HG03460 (cell line): ENCODE measurements around the gene CGNL1.

Source experiments
- ATAC-seq: cut with Tn5 transposase; IDR thresholded peaks from one replicate; pipeline ENCODE4 v1.9.1; 2021; ENCODE audit not compliant: unreplicated experiment

Gene CGNL1

GRCh38 chr15:57563416-57563815, 187.1 kb downstream of the CGNL1 start:
- no peak for ATAC-seq

DNA sequence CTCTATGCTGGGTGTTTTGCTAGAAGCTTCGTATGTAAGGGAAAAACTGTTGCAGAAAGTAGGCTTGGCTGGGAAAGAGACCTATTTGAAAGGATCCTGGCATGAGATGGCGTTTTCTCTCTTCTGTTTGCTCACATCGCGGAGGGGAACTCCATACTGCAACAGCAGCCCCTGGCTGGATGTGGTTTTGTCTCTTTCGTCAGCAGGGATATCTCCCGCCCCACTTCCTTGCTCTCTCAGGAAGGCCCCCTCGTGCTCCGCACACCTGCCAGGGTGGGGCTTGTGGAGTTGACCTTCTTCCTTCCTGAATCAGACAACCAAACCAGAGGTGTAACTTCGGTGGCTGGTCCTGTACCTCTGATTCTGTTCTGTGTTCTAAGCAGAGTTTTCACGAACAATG, 189.0 kb downstream of the CGNL1 start:
- ATAC-seq: no peak

- no peak for ATAC-seq
Measured at GRCh38 chr15:57566834-57567233, 190.5 kb downstream of the CGNL1 start.

DNA sequence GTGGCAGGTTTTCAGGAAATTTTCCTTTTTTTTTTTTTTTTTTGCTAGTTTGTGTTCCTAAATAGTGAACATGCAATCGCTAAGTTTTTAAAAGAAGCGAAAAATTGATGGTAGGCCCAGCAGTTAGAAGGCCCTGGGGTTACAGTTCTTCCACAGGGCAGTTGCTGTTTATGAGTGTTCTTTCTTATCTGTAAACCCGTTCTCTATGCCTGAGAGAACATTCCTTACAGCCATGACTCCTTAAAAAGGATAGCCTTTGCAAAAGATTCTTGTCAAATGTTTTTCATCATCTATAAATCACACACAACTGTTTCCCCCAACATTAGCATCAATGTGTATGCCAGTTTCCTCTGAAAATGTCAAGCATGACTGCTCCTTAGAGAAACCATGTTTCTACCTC, 191.6 kb downstream of the CGNL1 start:
- no peak for ATAC-seq

DNA sequence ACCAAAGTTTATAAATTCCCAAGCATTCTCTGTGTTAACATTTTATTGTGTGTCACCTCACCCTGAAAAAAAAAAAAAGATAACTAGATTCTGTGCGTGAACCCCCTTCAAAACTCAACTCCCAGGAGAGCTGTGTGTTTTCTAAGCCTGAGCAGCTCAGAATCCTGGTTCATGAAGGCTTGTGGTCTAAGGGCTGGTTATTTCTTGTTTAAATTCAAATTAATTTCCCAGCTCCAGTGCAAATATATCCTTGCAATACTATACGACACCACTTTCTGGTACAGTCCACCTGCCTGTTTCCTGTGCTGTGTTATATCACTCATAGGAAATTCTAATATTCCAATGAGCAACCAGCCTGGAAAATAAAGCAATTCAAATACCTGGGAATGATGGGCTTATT, 192.0 kb downstream of the CGNL1 start:
- ATAC-seq: no peak

DNA sequence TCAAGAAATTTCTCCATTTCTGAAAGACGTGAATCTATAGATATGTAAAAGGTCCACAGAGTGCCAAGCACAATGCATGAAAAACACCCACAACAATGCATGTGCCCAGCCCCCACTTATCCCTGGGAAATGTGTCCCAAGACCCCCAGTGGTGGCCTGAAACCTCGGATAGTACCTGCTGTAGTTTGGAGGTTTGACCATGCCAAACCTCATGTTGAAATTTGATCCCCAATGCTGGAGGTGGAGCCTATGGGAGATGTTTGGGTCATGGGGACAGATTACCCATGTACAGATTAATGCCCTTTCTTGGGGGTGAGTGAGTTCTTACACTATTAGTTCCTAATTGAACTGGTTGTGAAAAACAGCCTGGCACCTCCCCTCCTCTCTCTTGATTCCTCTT, 194.0 kb downstream of the CGNL1 start:
- no peak for ATAC-seq

DNA sequence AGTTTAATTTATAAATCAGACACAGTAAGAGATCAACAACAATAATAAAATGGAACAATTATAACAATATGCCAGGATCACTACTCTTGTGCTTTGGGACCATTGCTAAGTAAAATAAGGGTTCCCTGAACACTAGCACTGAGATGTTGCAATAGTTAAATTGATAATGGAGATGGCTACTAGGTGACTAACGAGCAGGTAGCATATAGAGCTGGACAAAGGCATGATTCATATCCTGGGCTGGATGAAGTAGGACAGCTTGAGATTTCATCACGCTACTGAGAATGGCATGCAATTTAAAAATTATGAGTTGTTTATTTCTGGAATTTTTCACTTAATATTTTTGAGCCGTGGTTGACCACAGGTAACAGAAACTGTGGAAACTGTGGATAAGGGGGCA, 194.7 kb downstream of the CGNL1 start:
- ATAC-seq: no peak

- ATAC-seq: no peak
Measured at GRCh38 chr15:57571725-57572124, 195.4 kb downstream of the CGNL1 start.

GRCh38 chr15:57572468-57572867, 196.2 kb downstream of the CGNL1 start:
- no peak for ATAC-seq

DNA sequence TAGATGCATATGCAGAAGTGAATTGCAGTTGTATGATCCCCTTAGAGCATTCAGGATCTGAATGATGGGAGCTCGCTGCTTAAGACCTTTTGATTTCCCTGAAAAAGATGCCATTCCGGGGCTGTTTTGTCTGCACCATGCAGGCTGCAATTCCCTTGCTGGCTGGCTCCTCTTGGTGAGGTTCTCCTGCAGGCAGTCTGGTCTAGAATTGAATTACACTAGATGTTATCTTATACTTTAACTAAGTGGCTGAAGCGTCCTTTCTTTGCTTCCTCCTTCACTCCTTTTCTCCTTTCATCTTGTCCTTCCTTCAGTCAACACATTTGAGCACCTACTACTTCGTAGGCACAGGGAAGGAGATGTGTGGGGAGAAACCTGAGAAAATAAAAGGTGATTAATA, 196.8 kb downstream of the CGNL1 start:
- ATAC-seq: no peak

DNA sequence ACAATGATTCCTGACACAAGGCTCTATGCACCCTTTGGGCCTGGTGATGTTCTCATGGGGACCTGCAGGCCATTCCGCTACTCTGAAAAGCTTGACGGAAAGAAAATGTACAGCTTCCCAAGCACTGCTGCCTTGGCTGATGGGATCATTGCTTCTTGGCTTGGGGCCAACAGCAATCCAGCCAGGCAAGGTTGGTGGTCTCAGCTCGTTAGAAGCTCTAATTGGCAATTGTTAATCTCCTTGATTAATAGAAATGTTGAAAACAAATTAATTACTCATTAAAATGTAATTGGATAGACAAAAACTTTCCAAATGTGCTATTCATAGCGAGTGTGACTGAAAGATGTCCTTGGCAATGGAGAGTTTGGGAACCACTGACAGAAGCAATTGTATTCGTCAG, 199.1 kb downstream of the CGNL1 start:
- no peak for ATAC-seq

GRCh38 chr15:57578288-57578900, 202.1 kb downstream of the CGNL1 start:
- ATAC-seq: no peak

DNA sequence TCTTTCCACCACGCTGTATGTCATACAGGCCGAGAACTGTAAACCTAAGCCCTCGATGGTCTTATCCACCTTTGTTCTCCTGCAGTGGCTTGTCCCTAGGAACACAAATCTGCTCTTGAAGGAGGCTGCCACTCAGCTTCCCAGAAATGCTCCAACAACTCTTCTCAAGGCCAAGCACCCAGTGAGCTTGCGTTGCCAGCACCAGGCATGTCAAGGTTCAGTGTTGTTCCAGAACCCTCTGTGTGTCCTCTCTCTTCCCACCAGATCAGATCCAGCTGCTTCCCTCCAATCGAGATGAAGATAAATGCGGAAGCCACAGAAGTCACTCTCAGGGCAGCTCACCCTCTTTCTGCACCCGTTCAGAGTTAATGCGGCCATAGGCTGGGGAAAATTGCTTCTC, 204.1 kb downstream of the CGNL1 start:
- no peak for ATAC-seq

- no peak for ATAC-seq
Measured at GRCh38 chr15:57580866-57581265, 204.6 kb downstream of the CGNL1 start.

DNA sequence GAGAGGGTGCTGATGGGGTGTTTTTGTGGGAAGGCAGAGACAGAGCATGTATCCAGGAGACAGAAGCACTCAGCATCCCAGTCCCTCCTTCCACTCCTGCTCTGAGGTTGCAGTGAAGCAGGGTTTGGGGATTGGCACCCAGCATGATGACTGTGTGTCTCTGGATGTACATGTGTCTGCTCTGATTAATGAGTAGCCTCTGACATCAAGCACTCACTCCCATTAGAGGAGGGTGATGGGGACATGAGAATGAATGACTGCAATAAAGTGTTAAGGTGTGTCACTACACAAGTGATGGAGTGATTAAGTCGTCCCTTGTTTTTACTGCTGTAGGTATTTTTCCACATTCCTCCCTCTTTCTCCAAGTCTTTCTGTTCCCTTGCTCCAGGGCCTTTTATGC, 205.8 kb downstream of the CGNL1 start:
- no peak for ATAC-seq

- no peak for ATAC-seq
Measured at GRCh38 chr15:57583282-57583681, 207.0 kb downstream of the CGNL1 start.

DNA sequence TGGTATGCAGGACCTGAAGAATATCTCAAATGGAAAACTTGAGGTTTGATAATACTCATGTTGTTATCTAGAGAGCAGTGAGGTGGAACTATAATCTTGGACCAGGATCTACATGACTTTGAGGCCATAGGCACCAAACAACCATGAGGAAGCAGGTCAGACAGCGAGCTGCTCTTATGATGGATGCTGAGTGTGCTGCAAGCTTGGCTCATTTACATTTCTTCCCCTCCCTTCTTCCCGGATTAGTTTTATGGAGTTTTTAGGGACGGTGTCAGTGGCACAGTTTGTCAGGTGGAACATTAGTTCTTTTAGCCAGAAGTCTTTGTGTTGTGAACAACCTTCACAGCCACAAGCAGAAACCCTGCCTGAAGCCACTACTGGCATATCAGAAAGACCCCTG, 207.4 kb downstream of the CGNL1 start:
- ATAC-seq: no peak

GRCh38 chr15:57586661-57587424, 210.5 kb downstream of the CGNL1 start:
- no peak for ATAC-seq

GRCh38 chr15:57589281-57589680, 213.0 kb downstream of the CGNL1 start:
- no peak for ATAC-seq

- ATAC-seq: no peak
Measured at GRCh38 chr15:57589754-57590153, 213.4 kb downstream of the CGNL1 start.

DNA sequence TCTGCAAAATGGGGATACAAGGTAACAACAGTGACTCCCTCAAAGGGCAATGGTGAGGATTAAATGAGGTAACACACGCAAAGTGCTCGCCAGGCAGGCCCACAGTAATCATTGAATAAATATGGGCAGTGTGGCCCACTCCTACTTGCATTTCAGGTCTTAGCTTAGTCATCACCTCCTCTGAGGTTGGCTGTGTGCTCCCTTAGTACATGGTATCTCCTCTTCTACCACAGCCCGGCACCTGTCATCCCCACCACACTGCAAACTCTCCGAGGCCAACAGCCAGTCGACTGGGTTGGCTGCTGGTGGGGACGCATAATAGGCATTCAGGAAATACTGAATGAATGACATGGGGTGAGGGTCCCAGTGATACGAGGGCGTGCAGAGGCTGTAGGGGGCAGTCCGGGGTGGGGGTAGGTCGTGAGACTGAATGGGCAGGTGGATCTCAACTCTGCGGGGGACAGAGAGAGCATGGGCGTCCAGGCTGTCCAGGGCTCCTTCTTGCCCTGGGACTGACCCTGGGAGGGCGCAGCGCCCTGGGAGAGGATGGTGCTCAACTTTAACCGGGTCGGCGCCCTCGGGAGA, 215.0 kb downstream of the CGNL1 start:
- no peak for ATAC-seq

DNA sequence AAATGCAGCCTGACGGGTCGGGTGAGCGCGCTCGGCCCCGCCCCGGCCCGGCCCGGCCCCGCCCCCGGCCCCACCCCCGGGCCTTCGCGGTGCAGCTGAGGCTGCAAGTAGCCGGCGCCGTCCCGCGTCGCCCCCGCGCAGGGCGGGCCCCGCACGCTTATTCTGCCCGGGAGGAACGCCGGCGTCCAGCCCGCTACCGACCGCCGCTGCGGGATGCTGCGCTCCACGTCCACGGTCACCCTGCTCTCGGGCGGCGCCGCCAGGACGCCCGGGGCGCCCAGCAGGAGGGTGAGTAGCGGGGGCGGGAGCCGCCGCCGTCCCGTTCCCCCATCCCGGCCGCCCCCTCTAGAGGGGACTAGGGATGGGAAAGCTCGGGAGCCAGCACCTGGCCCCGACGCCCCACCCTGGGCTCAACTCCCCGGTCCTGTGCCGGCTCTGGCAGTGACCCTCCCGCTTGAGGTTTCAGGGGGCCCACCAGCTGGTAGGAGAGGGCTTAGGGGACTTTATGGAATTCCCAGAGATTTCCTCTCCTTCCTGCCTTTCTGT, 215.6 kb downstream of the CGNL1 start, which contains the start of gene MYZAP:
MYZAP (plus strand) TSS at position 83 of the 546 bp plus-strand sequence; CDS start at position 214, 131 bp downstream.
- no peak for ATAC-seq
